Activated naive CD8-positive, alpha-beta T cell treated with anti-CD3 and anti-CD28 coated beads, Interleukin-2, amount 50 U/mL, for 16 hours (primary cell): ENCODE data around the gene CXCL10.
"Not testable (repeated sequence)": the region's sequence is repeated elsewhere in the genome, so short reads cannot be mapped to it uniquely, and the experiment has no call there.

ENCODE experiments used
- DNase-seq: peaks from one replicate; pipeline ENCODE4 v3.0.0-alpha.2; 2020; ENCODE audit warnings: low read depth, low spot score

Gene CXCL10

DNA sequence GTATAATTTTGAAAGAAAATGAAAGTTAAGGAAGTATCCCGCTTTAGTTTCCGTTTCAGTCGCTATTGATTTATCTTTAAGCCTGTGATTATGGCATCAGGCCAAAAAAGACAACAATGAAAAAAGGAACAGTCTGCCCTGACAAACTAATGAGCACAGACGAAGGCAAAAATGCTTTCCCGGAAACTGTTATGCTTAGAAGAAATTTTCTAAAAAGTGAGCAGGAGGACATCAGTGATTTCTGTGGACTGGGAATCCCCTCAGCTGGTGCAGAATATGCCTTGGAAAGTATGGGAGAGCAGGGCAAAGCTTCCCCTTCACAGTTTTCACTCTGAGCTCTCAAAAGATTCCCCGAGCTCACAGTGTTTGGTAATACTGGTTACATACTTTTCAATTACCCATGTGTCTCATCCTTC is 5.1 kb upstream of the CXCL10 start:
- DNase-seq = no peak

DNA sequence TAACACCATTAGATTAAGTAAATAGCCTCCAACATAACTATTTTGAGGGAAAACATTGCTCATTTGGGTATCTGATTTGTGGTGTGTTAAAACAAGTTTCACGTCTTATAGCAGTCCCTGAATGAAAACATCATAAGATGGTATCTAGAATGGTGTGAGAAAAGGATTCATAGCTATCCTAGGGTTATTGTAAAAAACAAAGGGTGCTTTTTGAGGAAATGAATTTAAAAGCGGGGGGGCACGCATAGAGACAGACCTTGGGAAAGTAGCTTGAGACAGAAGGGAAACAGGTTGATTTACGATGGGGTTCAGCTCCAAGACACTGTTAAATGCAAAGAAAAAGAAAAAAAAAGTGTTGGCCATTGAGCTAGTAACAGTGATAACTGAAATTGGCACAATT is 768 bp upstream of the CXCL10 start:
- DNase-seq = no peak

GRCh38 chr4:76022677-76023076 is 620 bp downstream of the CXCL10 start:
- DNase-seq = no peak

- DNase-seq = no peak
These were observed 1.3 kb downstream of the CXCL10 start for GRCh38 chr4:76022031-76022430.

DNA sequence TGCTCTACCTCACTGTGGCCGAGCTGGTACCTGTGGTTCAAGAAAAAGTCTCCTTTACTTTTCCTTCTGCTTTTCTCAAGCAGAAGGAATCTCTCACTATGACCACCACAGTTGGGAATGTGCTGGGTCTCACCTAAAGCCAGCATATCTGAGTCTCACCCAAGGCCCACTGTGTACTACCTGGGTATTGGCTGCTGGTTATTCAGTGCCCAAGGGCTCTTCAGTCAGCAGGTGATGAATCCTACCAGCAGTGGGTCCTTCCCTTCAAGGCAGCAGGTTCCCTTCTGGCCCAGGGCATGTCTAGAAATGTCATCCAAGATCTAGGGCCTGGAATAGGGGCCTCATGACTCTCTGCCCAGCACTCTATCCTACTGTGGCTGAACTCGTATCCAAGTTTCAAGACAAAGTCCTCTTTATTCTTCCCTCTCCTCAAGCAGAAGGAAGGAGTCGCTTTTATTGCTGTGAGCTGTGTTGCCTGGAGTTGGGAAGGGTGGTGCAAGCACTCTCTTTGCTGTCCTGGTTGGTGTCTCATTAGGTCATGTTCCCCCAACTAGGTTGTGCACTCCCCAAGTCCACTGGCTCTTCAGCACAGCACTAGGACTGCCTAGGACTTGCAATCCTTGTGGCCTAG is 6.1 kb downstream of the CXCL10 start:
- no peak for DNase-seq

DNA sequence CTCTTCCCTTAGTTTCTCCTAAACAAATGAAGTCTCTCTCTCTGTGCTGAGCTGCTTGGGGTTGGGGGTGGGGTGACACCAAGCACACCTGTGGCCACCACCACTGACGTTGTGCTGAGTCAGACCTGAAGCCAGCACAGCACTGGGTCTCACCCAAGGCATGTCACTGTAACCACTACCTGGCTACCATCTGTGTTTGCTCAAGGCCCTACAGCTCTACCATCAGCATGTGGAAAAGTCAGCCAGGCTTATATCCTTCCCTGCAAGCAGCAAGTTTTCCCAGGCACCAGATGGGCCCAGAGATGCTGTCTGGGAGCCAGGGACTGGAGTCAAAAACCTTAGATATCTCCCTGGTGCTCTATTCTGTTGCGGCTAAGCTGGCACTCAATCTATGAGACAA is 6.9 kb downstream of the CXCL10 start:
- DNase-seq = no peak

DNA sequence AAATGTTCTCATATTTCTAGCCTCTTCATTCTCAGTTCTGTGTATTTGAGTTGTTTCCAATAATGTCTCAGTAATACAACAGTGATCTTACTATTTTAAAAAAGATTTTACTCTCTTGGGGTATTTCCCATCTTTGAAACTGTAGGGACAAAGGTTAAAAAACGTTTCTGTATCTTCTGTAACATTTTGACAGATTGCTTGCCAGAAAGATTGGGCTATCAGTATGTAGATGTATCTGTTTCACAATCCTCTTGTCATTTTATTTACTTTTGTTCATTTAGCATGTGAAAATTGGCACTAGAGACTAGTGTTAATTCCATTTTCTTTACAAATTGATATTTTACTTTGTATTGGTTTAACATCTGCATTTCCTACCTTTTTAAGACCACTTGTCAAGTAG is 9.8 kb downstream of the CXCL10 start:
- no peak for DNase-seq

- no peak for DNase-seq
These were observed 10.9 kb downstream of the CXCL10 start for GRCh38 chr4:76012388-76012801.

DNA sequence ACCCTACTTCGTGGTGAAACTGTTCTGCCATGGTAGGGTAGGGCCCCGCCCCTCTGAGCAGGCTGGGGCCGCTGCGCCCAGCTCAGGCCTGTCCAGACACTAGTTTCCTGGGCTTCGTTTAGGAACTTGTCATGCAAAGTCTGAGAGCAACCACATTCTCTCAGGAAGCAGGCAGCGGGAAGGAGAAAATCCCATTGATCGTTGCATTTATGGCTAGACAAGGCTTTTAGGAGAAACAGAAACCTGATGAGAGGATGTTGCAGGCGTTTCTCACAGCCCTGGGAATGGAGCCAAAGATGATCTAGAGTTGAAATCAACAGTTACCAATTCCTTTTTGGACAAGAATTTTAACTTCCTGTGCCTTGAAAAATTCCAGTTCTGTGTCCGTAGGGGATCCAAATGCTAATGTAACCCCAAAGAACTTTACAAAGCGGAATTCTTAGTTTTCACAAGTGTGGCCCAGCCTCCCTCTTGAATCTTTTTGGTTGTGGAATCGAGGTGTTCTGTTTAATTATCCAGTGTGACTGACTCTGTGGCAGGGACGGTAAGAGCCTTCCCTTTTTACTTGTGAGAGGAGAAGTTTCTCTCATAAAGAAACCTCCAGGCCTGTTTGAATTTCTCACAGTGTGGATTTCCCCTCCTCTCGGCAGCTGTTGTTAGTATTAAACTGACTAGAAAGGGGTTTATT is 11.5 kb downstream of the CXCL10 start:
- no peak for DNase-seq

GRCh38 chr4:76011018-76011670 is 12.2 kb downstream of the CXCL10 start:
- no peak for DNase-seq

- DNase-seq = no peak
These were observed 12.7 kb downstream of the CXCL10 start for GRCh38 chr4:76010576-76010975.

GRCh38 chr4:76009311-76009710 is 14.0 kb downstream of the CXCL10 start:
- DNase-seq = no peak

GRCh38 chr4:76007089-76007862 is 16.0 kb downstream of the CXCL10 start, which contains the start of gene CXCL9:
Gene CXCL9 (minus strand): TSS chr4:76007509. CDS start chr4:76007449, 60 bp downstream.
- no peak for DNase-seq

- no peak for DNase-seq
These were observed 19.7 kb downstream of the CXCL10 start for GRCh38 chr4:76003620-76004019.

DNA sequence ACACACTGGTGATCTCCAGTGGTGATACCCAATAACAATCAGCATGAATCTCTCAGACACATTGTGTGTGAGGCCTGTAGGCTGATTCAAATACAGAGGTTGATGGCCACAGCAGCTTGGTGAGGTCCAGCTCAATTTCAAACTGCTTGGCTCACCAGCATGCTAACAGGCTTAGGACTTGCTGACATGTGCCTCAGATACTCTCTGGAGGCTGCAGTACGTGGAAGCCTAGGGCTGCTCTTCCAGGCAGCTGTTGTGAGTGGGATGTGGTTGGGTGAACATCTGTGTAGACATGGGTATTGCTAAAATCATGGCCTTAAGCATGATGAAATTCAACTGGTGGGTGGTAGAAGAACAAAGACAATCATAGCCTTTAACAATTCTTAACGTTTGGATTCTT is 20.3 kb downstream of the CXCL10 start:
- DNase-seq = no peak

DNA sequence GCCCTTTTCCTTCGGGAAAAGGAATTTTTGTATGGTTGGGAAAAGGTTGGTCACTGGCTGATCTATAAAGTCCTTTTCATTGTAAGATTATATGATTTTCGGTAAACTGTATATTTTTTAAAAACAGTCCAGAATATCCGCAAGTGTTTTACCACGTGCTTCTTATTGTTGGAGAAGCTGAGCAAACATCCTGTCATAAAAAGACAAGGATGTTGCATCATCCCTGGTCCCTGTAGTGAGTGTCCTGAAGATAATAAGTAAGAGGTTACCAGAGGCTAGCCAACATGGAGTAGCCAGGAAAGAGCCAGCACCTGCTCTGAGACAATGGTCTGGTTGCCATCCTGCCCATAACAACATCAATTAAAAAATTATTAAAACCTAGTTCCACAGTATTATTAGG is 21.1 kb downstream of the CXCL10 start:
- DNase-seq = no peak

- no peak for DNase-seq
These were observed 21.6 kb downstream of the CXCL10 start for GRCh38 chr4:76001700-76002099.

DNA sequence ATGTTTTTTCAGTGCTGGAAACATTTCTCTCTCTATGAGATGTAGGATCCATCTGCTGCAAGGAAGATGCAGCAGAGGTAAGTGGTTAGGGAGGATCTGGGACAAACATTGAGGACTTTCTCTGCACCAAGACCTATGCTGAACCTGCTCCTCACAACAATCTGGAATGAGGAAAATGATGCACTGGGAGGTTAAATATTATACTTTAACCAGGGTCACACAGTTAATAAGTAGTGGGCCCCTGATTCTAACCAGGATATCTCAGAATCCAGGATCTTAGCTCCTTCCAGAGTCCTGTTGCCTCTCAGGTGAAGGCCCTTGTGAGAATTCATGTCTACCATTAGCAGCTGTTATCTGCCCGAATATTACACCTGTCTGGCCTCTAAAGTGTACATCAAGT is 23.0 kb downstream of the CXCL10 start:
- no peak for DNase-seq

DNA sequence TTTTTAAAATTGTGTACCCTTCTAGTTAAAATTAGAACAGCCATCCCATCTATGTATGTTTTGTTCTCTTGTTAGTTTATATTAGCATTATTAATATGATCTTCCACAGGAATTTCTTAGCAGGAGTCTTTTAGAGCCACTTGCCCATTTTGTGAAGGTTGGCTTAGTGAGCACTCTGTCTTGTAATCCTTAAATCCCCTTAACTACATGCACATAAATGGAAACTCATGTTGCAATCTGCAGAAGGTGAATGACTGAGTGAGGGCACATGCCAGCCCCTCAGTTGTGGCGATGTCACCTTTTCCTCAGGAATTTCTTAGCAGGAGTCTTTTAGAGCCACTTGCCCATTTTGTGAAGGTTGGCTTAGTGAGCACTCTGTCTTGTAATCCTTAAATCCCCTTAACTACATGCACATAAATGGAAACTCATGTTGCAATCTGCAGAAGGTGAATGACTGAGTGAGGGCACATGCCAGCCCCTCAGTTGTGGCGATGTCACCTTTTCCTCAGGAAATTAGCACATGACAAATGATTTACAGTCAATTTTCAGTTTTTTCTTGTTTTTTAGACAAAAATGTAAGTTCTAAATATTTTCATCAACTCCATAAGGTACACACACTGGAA is 24.7 kb downstream of the CXCL10 start:
- not testable (repeated sequence) for DNase-seq

- DNase-seq = no peak
These were observed 25.4 kb downstream of the CXCL10 start for GRCh38 chr4:75997946-75998345.

DNA sequence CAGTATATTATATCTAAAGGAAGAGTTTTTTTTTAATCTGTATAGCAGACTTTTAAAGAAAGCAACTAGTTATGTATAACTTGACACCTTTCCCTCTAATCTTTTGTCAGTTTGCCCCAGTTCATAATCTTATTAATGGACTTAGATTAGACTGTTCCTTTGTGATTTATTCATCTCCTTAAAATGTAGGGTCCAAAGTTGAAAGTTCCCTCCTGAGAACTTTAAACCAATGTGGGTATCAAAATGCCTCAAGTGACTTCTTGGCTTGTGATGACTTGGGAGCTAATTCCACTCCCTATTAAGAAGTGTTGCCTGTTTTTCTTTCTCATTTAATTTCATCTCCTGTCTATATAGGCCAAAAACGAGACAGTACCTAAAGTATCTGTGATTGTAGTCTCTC is 26.2 kb downstream of the CXCL10 start:
- no peak for DNase-seq

DNA sequence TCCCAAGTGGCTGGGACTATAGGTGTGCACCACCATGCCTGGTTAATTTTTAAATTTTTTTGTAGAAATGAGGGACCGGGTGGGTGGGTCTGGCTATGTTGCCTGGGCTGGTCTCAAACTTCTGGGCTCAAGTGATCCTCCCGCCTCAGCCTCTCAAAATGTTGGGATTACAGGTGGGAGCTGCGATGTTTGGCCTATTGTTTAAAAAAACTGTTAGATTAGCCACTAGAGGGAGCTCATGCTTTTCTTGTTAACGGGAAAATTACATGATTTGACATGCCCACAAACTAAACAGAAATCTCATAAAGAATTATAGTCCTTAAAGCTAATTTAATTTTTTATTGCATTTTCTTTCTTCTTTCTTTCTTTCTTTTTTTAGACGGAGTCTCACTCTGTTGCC is 27.6 kb downstream of the CXCL10 start:
- DNase-seq = no peak
